Caco-2 (cell line): ENCODE data around the gene ITGA11. TPM values are rescaled to one million over a fixed set of nuclear protein-coding genes. Genes with fewer than 3 reads are reported as not detected.

Experiments used
- BruUV-seq: library from RNA; stranded (reverse); fragments of 400-500 nt; replicated peaks from 2 replicates; lab custom pipeline; 2021; lab: Mats Ljungman, UMichigan
- CTCF ChIA-PET: fragments of 300-600 bp; sonication (Branson Sonifier 250); formaldehyde crosslinking; loops from one replicate; lab custom pipeline; 2022; ENCODE audit warnings: antibody characterized with exemption; lab: Charles Lee
- POLR2A ChIA-PET: fragments of 300-600 bp; sonication (Branson Sonifier 250); formaldehyde crosslinking; loops from one replicate; lab custom pipeline; 2022; ENCODE audit warnings: antibody characterized with exemption; lab: Charles Lee
- DNase-seq, 2 experiments: peaks; one replicate each; pipeline versions ENCODE4 v3.0.0 to v3.0.0-alpha.2; 2020 to 2022
- H3K27me3 ChIP-seq: replicated peaks from 2 replicates; pipeline ENCODE4 v1.6.0; 2011; ENCODE audit warnings: low read length; ENCODE audit not compliant: control insufficient read depth, insufficient read depth
- H3K36me3 ChIP-seq: 2 replicates; pipeline ENCODE4 v1.5.1; 2011; ENCODE audit warnings: low read length; ENCODE audit not compliant: control insufficient read depth, insufficient read depth
- H3K4me1 ChIP-seq: fragments of 250-450 bp; sonication (Bioruptor Pico); 2 replicates; pipeline ENCODE4 v1.5.1; 2020; ENCODE audit warnings: mild to moderate bottlenecking
- H3K4me3 ChIP-seq: 2 replicates; pipeline ENCODE4 v1.5.1; 2011; ENCODE audit warnings: low read depth, mild to moderate bottlenecking, control low read depth, low read length
- H3K9me3 ChIP-seq: fragments of 250-450 bp; sonication (Bioruptor Pico); 2 replicates; pipeline ENCODE4 v1.5.1; 2020; ENCODE audit warnings: mild to moderate bottlenecking, moderate library complexity
- H3K27ac Mint-ChIP-seq: one replicate; pipeline ENCODE4 v1.8.0; 2022; ENCODE audit warnings: mixed read lengths; ENCODE audit not compliant: unreplicated experiment
- H3K27me3 Mint-ChIP-seq: one replicate; pipeline ENCODE4 v1.8.0; 2022; ENCODE audit warnings: mixed read lengths; ENCODE audit not compliant: insufficient read depth, unreplicated experiment
- H3K36me3 Mint-ChIP-seq: one replicate; pipeline ENCODE4 v1.8.0; 2022; ENCODE audit warnings: mild to moderate bottlenecking, mixed read lengths; ENCODE audit not compliant: insufficient read depth, unreplicated experiment
- H3K4me1 Mint-ChIP-seq: one replicate; pipeline ENCODE4 v1.8.0; 2022; ENCODE audit warnings: low read depth, mixed read lengths; ENCODE audit not compliant: unreplicated experiment
- H3K4me3 Mint-ChIP-seq: one replicate; pipeline ENCODE4 v1.8.0; 2022; ENCODE audit warnings: mild to moderate bottlenecking, moderate library complexity, mixed read lengths; ENCODE audit not compliant: unreplicated experiment
- H3K9me3 Mint-ChIP-seq: one replicate; pipeline ENCODE4 v1.8.0; 2022; ENCODE audit warnings: mixed read lengths; ENCODE audit not compliant: unreplicated experiment
- CTCF ChIP-seq, 2 experiments: fragments of 200-600 bp in 1 of 2; IDR thresholded peaks; 1 replicate in 1 of 2; 2 replicates in 1 of 2; pipeline versions ENCODE4 v1.5.1 to v1.8.0; 2011 to 2022; ENCODE audit warnings: antibody characterized with exemption in 1 of 2, control low read depth in 1 of 2, inconsistent platforms in 1 of 2, low read depth in 1 of 2, low read length in 1 of 2, mild to moderate bottlenecking in 1 of 2, moderate library complexity in 1 of 2; ENCODE audit not compliant: insufficient read depth in 1 of 2, severe bottlenecking in 1 of 2, unreplicated experiment in 1 of 2
- intact Hi-C: fragments of 100-400 bp; cut with micrococcal nuclease; formaldehyde crosslinking; loops from one replicate; pipeline ENCODE4 v1.10.0; 2022; ENCODE audit not compliant: unreplicated experiment
- total RNA-seq: library from RNA; stranded (reverse); gene quantifications from 2 replicates; pipeline ENCODE4 v1.2.3, GENCODE V29; 2022

Gene ITGA11
- total RNA-seq, 1 experiment from 2014 or later, result 0.18 TPM

- Histone ChIP-seq H3K9me3 (peaks cover 3% of the 10 kb centered on the region), H3K27me3 (no peaks in the 10 kb centered on the region), H3K4me1 (peaks cover 4% of the 10 kb centered on the region; the same call in 1 of the 2 replicates), H3K4me3 (no peak overlapping the region), H3K36me3 (no peaks in the 10 kb centered on the region)
- ChIA-PET POLR2A (no interaction called here), CTCF (no interaction called here)
- no peaks in the 10 kb centered on the region for H3K27me3 Mint-ChIP-seq
- no peak for TF ChIP-seq CTCF (IDR thresholded peaks at IDR 0.05; ENCODE audit: insufficient read depth in 1 of 2, low read depth in 1 of 2, low read length in 1 of 2, severe bottlenecking in 1 of 2, unreplicated experiment in 1 of 2)
- no peak for DNase-seq
- intact Hi-C loops, result no loop called here
- no TSS peak for BruUV-seq
- peaks cover 9% of the 10 kb centered on the region for H3K4me1 Mint-ChIP-seq
- no peaks in the 10 kb centered on the region for H3K36me3 Mint-ChIP-seq
- no peak overlapping the region for H3K27ac Mint-ChIP-seq
- H3K9me3 Mint-ChIP-seq, result peaks cover 34% of the 10 kb centered on the region
- no peak overlapping the region for H3K4me3 Mint-ChIP-seq
Measured at GRCh38 chr15:68396068-68396467, 35.9 kb downstream of the ITGA11 start.

- no TSS peak for BruUV-seq
- Mint-ChIP-seq H3K4me3 (no peak overlapping the region), H3K27me3 (no peaks in the 10 kb centered on the region), H3K9me3 (peaks cover 33% of the 10 kb centered on the region), H3K36me3 (no peaks in the 10 kb centered on the region), H3K4me1 (no peaks in the 10 kb centered on the region), H3K27ac (no peak overlapping the region)
- H3K27me3 ChIP-seq, result no peaks in the 10 kb centered on the region
- intact Hi-C loops, result no loop called here
- CTCF ChIA-PET, result no interaction called here
- peaks cover 3% of the 10 kb centered on the region; the same call in 1 of the 2 replicates for H3K9me3 ChIP-seq
- POLR2A ChIA-PET, result no interaction called here
- DNase-seq, result no peak
- H3K4me1 ChIP-seq, result no peaks in the 10 kb centered on the region
- no peak for TF ChIP-seq CTCF (IDR thresholded peaks at IDR 0.05; ENCODE audit: insufficient read depth in 1 of 2, low read depth in 1 of 2, low read length in 1 of 2, severe bottlenecking in 1 of 2, unreplicated experiment in 1 of 2)
- H3K4me3 ChIP-seq, result no peak overlapping the region
- H3K36me3 ChIP-seq, result no peaks in the 10 kb centered on the region
Measured at GRCh38 chr15:68391121-68391520, 40.8 kb downstream of the ITGA11 start.

- H3K4me3 ChIP-seq, result no peak overlapping the region
- no peak overlapping the region for H3K27ac Mint-ChIP-seq
Measured at GRCh38 chr15:68389936-68390817, 41.8 kb downstream of the ITGA11 start.

More at GRCh38 chr15:68389936-68390817, 41.8 kb downstream of the ITGA11 start:
- Mint-ChIP-seq H3K4me1 (no peaks in the 10 kb centered on the region), H3K4me3 (no peak overlapping the region), H3K36me3 (no peaks in the 10 kb centered on the region), H3K9me3 (peaks cover 31% of the 10 kb centered on the region), H3K27me3 (no peaks in the 10 kb centered on the region)
- no peaks in the 10 kb centered on the region for H3K27me3 ChIP-seq
- H3K4me1 ChIP-seq, result no peaks in the 10 kb centered on the region
- H3K36me3 ChIP-seq, result no peaks in the 10 kb centered on the region
- CTCF ChIA-PET, result no interaction called here
- H3K9me3 ChIP-seq, result peaks cover 3% of the 10 kb centered on the region; the same call in 1 of the 2 replicates
- intact Hi-C loops, result no loop called here
- no peak for DNase-seq
- BruUV-seq, result no TSS peak
- POLR2A ChIA-PET, result no interaction called here
- TF ChIP-seq CTCF (IDR thresholded peaks at IDR 0.05; ENCODE audit: insufficient read depth in 1 of 2, low read depth in 1 of 2, low read length in 1 of 2, severe bottlenecking in 1 of 2, unreplicated experiment in 1 of 2), result no peak
